RWPE2 (cell line): ENCODE results near the gene PABPC1L.

Source experiments
- ATAC-seq: fragments of 200-7000 bp; cut with Tn5 transposase; 3 replicates; pipeline ENCODE4 v1.9.1; 2021; ENCODE audit warnings: low read depth
- DNase-seq: peaks from one replicate; pipeline ENCODE4 v3.0.0-alpha.2; 2020; ENCODE audit warnings: low spot score
- H3K27ac ChIP-seq: fragments of 450-650 bp; 2 replicates; pipeline ENCODE4 v1.5.1; 2017; ENCODE audit warnings: mild to moderate bottlenecking; ENCODE audit not compliant: poor library complexity, severe bottlenecking
- H3K27me3 ChIP-seq: fragments of 250-450 bp; sonication (Bioruptor Pico); 2 replicates; pipeline ENCODE4 v1.5.1; 2021; ENCODE audit warnings: mild to moderate bottlenecking, moderate library complexity; ENCODE audit not compliant: insufficient read depth, poor library complexity, severe bottlenecking
- H3K36me3 ChIP-seq: fragments of 250-450 bp; sonication (Bioruptor Pico); 2 replicates; pipeline ENCODE4 v1.5.1; 2020; ENCODE audit warnings: low read depth, mild to moderate bottlenecking, moderate library complexity
- H3K4me1 ChIP-seq: fragments of 250-450 bp; sonication (Bioruptor Pico); 2 replicates; pipeline ENCODE4 v1.5.1; 2021; ENCODE audit warnings: mild to moderate bottlenecking, moderate library complexity; ENCODE audit not compliant: insufficient read depth, poor library complexity, severe bottlenecking
- H3K4me3 ChIP-seq: fragments of 250-450 bp; sonication (Bioruptor Pico); 2 replicates; pipeline ENCODE4 v1.5.1; 2021; ENCODE audit warnings: mild to moderate bottlenecking, moderate library complexity; ENCODE audit not compliant: severe bottlenecking
- H3K9me3 ChIP-seq: fragments of 250-450 bp; sonication (Bioruptor Pico); 2 replicates; pipeline ENCODE4 v1.5.1; 2021; ENCODE audit warnings: mild to moderate bottlenecking, moderate library complexity; ENCODE audit not compliant: severe bottlenecking
- CTCF ChIP-seq: fragments of 450-650 bp; IDR thresholded peaks from one replicate; pipeline ENCODE4 v1.5.1; 2017; ENCODE audit warnings: mild to moderate bottlenecking, moderate library complexity; ENCODE audit not compliant: poor library complexity, severe bottlenecking

PABPC1L gene

GRCh38 chr20:44888226-44889103 is 21.4 kb upstream of the PABPC1L start:
- Histone ChIP-seq H3K4me1 (peaks cover 29% of the 10 kb centered on the region), H3K27me3 (no peaks in the 10 kb centered on the region), H3K27ac (no peak overlapping the region), H3K9me3 (no peaks in the 10 kb centered on the region), H3K4me3 (no peak overlapping the region), H3K36me3 (peaks cover 64% of the 10 kb centered on the region)
- ATAC-seq (no peak), DNase-seq (no peak)
- TF ChIP-seq CTCF, result peak; percentile 51

GRCh38 chr20:44891826-44892225 is 18.0 kb upstream of the PABPC1L start:
- Histone ChIP-seq H3K27me3 (no peaks in the 10 kb centered on the region), H3K36me3 (peaks cover 83% of the 10 kb centered on the region), H3K4me1 (peaks cover 52% of the 10 kb centered on the region), H3K9me3 (no peaks in the 10 kb centered on the region), H3K4me3 (no peak overlapping the region), H3K27ac (no peak overlapping the region)
- DNase-seq (no peak), ATAC-seq (no peak)
- no peak for TF ChIP-seq CTCF

- peaks cover 69% of the 10 kb centered on the region for H3K36me3 ChIP-seq
- ATAC-seq (peak; percentile 38), DNase-seq (no peak)
- H3K27me3 ChIP-seq, result no peaks in the 10 kb centered on the region
- H3K4me1 ChIP-seq, result peaks cover 25% of the 10 kb centered on the region
- no peak overlapping the region for H3K27ac ChIP-seq
- H3K9me3 ChIP-seq, result no peaks in the 10 kb centered on the region
- H3K4me3 ChIP-seq, result no peak overlapping the region
- no peak for TF ChIP-seq CTCF
Observed at GRCh38 chr20:44894959-44895358, 14.9 kb upstream of the PABPC1L start.

GRCh38 chr20:44896583-44896982 is 13.3 kb upstream of the PABPC1L start:
- DNase-seq, result no peak
- peak overlapping the region; percentile 14 for H3K27ac ChIP-seq
- no peak for TF ChIP-seq CTCF
- peaks cover 25% of the 10 kb centered on the region for H3K4me1 ChIP-seq
- no peaks in the 10 kb centered on the region for H3K27me3 ChIP-seq
- H3K36me3 ChIP-seq, result peaks cover 74% of the 10 kb centered on the region
- no peaks in the 10 kb centered on the region for H3K9me3 ChIP-seq
- ATAC-seq, result peak; percentile 22; the same call in 1 of the 3 replicates
- no peak overlapping the region for H3K4me3 ChIP-seq

- H3K27me3 ChIP-seq, result no peaks in the 10 kb centered on the region
- H3K4me1 ChIP-seq, result peaks cover 25% of the 10 kb centered on the region
- H3K9me3 ChIP-seq, result no peaks in the 10 kb centered on the region
- DNase-seq (no peak), ATAC-seq (no peak)
- no peak for TF ChIP-seq CTCF
- H3K36me3 ChIP-seq, result peaks cover 74% of the 10 kb centered on the region
- H3K27ac ChIP-seq, result no peak overlapping the region
- no peak overlapping the region for H3K4me3 ChIP-seq
Observed at GRCh38 chr20:44897133-44897532, 12.7 kb upstream of the PABPC1L start.
